ENCODE results near the gene KRTAP5-2. TPM values are rescaled to one million over a fixed set of nuclear protein-coding genes. Genes with fewer than 3 reads are reported as not detected.

The KRTAP5-2 gene
- total RNA-seq, 1 donor from 2014 or later: not detected

DNA sequence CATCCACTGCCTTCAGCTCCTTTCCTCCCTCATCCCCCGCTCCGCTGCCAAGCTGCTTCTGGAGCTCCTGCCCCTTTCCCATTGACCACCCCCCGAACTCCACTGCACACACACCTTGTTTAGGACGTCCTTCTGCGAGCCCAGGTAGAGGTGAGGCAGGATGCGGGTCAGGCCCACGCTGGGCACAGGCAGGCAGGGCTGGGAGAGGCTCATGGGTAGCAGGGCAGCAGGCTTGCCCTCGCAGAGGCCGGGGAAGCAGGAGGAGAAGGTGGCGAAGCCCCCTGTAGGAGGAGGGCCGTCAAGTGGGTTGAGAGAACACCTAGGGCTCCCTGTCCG lies 39.4 kb downstream of the KRTAP5-2 start:
- Histone ChIP-seq H3K4me3 (peak overlapping the region; percentile 36), H3K27me3 (ENCODE audit: low read depth) (peaks cover 5% of the 10 kb centered on the region), H3K27ac (peak overlapping the region; percentile 85), H3K36me3 (peaks cover 14% of the 10 kb centered on the region), H3K9me3 (no peaks in the 10 kb centered on the region), H3K4me1 (peaks cover 21% of the 10 kb centered on the region)
- peak; percentile 0 for ATAC-seq
- TF ChIP-seq, protein P1, sequence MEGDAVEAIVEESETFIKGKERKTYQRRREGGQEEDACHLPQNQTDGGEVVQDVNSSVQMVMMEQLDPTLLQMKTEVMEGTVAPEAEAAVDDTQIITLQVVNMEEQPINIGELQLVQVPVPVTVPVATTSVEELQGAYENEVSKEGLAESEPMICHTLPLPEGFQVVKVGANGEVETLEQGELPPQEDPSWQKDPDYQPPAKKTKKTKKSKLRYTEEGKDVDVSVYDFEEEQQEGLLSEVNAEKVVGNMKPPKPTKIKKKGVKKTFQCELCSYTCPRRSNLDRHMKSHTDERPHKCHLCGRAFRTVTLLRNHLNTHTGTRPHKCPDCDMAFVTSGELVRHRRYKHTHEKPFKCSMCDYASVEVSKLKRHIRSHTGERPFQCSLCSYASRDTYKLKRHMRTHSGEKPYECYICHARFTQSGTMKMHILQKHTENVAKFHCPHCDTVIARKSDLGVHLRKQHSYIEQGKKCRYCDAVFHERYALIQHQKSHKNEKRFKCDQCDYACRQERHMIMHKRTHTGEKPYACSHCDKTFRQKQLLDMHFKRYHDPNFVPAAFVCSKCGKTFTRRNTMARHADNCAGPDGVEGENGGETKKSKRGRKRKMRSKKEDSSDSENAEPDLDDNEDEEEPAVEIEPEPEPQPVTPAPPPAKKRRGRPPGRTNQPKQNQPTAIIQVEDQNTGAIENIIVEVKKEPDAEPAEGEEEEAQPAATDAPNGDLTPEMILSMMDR (IDR thresholded peaks at IDR 0.05): no peak
- intact Hi-C loops (cut with DNase I): no loop called here
- no peak for DNase-seq

DNA sequence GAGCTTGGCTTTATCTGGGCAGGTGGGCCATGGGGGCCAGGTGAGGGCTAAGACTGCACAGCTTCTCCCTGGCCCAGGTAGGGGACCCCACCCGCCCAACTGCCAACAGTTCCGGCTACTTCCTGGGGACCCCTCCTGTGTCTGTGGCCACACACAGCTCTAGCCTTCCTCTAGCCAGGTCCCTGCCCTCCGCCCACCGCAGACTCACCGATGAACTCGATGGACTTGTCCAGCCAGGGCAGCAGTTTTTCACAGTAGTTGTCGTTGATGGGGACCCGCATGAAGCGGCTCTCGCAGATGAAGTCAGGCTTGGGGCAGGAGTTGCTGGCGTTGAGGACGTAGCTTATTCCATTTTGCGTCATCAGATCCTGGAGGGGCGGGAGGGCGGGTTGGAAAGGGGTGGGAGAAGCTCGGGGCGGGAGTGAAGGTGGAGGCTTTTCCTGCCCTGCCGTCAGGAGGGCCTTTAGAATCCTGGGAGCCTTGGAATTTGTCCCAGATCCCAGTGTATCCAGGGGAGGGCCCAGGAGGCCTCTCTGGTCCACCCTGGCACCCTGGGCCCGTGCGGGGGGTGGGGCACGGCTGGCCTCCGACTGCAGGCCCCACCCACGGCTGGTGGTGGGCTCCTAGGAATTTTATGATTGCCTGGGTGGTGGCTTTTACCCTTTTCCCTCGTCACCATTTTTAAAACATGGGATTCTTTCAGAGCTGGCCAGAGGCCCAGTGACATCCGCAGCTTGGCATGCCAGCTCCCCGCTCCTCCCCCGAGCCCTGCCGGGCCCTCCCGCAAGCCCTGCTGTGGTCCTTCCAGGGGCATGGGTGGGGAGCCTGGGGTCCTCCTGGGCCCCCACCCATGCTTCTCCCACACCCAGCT lies 40.0 kb downstream of the KRTAP5-2 start:
- intact Hi-C loops (cut with DNase I): no loop called here

DNA sequence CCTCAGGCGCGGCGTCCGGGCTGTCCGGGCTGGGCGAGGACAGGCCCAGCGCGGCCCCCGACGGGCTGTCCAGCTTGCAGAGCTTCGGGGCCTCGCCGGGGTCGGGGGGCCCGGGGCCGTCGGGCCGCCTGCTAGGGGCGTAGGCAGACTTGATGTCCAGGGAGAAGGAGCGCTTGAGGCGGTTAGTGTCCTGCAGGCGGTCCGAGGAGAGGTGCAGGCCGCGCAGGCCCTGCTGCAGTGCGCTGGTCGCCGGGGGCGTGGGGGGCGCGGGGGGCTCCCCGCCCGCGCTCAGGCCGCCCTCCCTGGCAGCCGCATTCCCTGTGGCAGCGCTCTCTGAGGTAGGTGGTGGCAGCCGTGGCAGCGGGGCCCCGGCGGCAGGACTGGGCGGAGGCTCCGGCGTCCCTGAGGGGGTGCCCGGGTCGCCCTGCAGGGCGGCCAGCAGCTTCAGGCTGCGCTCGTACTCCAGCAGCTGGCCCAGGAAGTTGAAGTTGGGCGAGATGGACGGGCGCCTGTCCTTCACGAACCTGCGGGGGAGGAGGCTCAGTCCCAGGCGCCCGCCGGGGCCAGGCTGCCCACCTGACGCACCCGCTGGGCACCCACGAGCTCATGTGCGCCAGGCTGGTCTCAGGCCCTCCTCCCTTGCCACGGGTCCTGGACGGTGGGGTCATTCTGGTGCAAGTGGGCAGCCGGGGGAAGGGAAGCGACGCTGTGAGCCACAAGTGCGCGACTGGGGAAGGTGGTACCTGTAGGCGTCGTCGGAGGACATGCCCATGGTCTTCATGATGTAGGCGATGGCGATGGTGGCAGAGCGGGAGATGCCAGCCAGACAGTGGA lies 40.8 kb downstream of the KRTAP5-2 start:
- Histone ChIP-seq H3K27ac (peak overlapping the region; percentile 85), H3K9me3 (no peaks in the 10 kb centered on the region), H3K4me3 (no peak overlapping the region), H3K27me3 (ENCODE audit: low read depth) (peaks cover 5% of the 10 kb centered on the region), H3K4me1 (peaks cover 21% of the 10 kb centered on the region), H3K36me3 (peaks cover 8% of the 10 kb centered on the region)
- intact Hi-C loops (cut with DNase I): no loop called here
- no peak for DNase-seq
- no peak for ATAC-seq
- TF ChIP-seq, protein P1 (IDR thresholded peaks at IDR 0.05): no peak

More for the DNA sequence above, 40.0 kb downstream of the KRTAP5-2 start:
- H3K36me3 ChIP-seq: peaks cover 11% of the 10 kb centered on the region
- ATAC-seq (peak; percentile 9 to 35), DNase-seq (peak; percentile 63)
- H3K9me3 ChIP-seq: no peaks in the 10 kb centered on the region
- peaks cover 21% of the 10 kb centered on the region for H3K4me1 ChIP-seq
- TF ChIP-seq, protein P1 (IDR thresholded peaks at IDR 0.05): no peak
- peak overlapping the region; percentile 85 for H3K27ac ChIP-seq
- H3K4me3 ChIP-seq: peak overlapping the region; percentile 36
- H3K27me3 ChIP-seq (ENCODE audit: low read depth): peaks cover 5% of the 10 kb centered on the region

DNA sequence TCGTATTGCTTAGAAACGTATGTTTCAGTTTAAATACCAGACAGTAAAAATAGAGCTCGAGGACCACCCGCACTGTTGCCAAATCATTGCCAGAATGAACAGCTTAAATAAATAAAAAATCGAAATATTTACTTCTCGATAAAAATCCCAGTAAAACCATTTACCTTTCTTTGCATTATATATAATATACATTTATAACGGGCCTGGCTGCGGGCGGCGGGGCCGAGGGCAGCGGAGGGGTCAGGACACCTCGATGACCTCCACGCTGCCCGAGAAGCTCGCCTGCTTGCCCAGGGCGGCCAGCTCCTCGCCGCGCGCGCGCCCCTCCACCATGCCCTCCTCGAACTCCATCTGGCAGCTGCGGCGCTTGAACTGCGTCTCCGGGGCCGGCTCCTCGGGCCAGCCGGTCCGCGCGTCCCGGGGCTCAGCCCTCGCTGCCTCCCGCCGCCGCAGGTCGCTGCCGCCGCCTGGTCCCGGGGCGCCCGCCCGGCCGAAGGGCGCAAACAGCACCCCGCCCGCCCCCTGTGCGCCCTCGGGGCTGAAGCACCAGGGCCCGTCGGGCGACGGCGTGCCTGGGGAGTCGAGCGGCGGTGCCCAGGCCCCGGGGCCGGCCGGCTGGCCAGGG lies 41.7 kb downstream of the KRTAP5-2 start:
- no peak overlapping the region for H3K4me3 ChIP-seq
- no peaks in the 10 kb centered on the region for H3K9me3 ChIP-seq
- intact Hi-C loops (cut with DNase I): no loop called here
- peaks cover 5% of the 10 kb centered on the region for H3K27me3 ChIP-seq (ENCODE audit: low read depth)
- H3K36me3 ChIP-seq: peaks cover 8% of the 10 kb centered on the region
- DNase-seq (no peak), ATAC-seq (no peak)
- peaks cover 21% of the 10 kb centered on the region for H3K4me1 ChIP-seq
- H3K27ac ChIP-seq: no peak overlapping the region
- TF ChIP-seq, protein P1 (IDR thresholded peaks at IDR 0.05): no peak

DNA sequence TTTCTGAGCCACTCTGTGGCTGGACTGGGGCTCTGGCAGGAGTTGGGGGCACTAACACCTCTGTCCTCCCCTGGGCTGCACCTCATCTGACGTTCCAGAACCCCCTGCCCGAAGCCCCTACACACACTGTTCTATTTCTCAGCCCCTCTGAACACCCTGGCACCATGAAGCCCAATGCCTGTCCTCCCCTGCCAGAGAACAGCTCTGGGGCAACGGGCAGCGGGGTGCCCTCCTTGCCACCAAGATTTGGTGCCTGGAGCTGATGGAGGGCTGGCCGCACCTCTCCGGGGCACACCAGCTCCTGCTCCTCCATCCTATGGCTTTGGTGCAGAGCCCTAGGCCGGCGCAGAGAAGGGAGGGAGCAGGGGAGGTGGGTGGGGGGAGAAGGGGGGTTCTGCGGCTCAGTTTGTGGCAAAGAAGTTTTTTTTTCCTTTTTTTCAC lies 42.4 kb downstream of the KRTAP5-2 start:
- intact Hi-C loops (cut with DNase I): no loop called here
- H3K36me3 ChIP-seq: peaks cover 8% of the 10 kb centered on the region
- TF ChIP-seq, protein P1 (IDR thresholded peaks at IDR 0.05): no peak
- H3K4me1 ChIP-seq: peaks cover 21% of the 10 kb centered on the region
- no peak overlapping the region for H3K27ac ChIP-seq
- peaks cover 5% of the 10 kb centered on the region for H3K27me3 ChIP-seq (ENCODE audit: low read depth)
- H3K4me3 ChIP-seq: no peak overlapping the region
- H3K9me3 ChIP-seq: no peaks in the 10 kb centered on the region
- DNase-seq (no peak), ATAC-seq (no peak)

Measured in lower lobe of right lung (tissue), 2 donors.